HCT116 (cell line): Measurements from ENCODE around the gene FAM171A2. TPM values are rescaled to one million over a fixed set of nuclear protein-coding genes. Genes with fewer than 3 reads are reported as not detected.

Experiments used
- ATAC-seq: fragments of 200-7000 bp; cut with Tn5 transposase; 2 replicates; pipeline ENCODE4 v1.9.1; 2020; ENCODE audit warnings: mild to moderate bottlenecking, moderate library complexity
- BruUV-seq: library from RNA; stranded (reverse); fragments of 400-500 nt; replicated peaks from 2 replicates; lab custom pipeline; 2021; lab: Mats Ljungman, UMichigan
- CTCF ChIA-PET: fragments of 300-600 bp; sonication (Branson Sonifier 250); formaldehyde crosslinking; loops from one replicate; lab custom pipeline; 2021; ENCODE audit warnings: antibody characterized with exemption; lab: Charles Lee
- POLR2A ChIA-PET: fragments of 300-600, 350-600 bp; sonication (Branson Sonifier 250); formaldehyde crosslinking; loops from one replicate; lab custom pipeline; 2021; ENCODE audit warnings: antibody characterized with exemption; lab: Charles Lee
- RAD21 ChIA-PET, 2 experiments: fragments of 300-600 bp; sonication (Branson Sonifier 250); formaldehyde crosslinking; loops; one replicate each; lab custom pipeline; 2023; ENCODE audit warnings: low total read pairs in 2 of 2; ENCODE audit not compliant: uncharacterized antibody in 2 of 2, unreplicated experiment in 2 of 2, low non-redundant PET in 1 of 2; lab: Charles Lee
- DNase-seq: peaks from one replicate; pipeline ENCODE4 v3.0.0-alpha.2; 2010; ENCODE audit warnings: low read depth, low spot score
- H2AFZ ChIP-seq: fragments of 200-600 bp; shearing (Covaris generic), sonication (generic); 2 replicates; pipeline ENCODE4 v1.6.1; 2017; ENCODE audit warnings: low read depth, mixed run types, mixed read lengths, antibody characterized with exemption, low read length; ENCODE audit not compliant: poor library complexity, severe bottlenecking
- H3K27ac ChIP-seq: 2 replicates; pipeline ENCODE4 v1.5.1; 2012; ENCODE audit warnings: low read depth, low read length
- H3K27me3 ChIP-seq: fragments of 200-600 bp; sonication (generic); 2 replicates; pipeline ENCODE4 v1.6.1; 2016; ENCODE audit warnings: mixed run types, low read length, mixed read lengths; ENCODE audit not compliant: insufficient read depth
- H3K36me3 ChIP-seq, 2 experiments: fragments of 200-500 bp in 1 of 2; fragments of 200-600 bp in 1 of 2; sonication (Bioruptor generic) in 1 of 2; sonication (generic) in 1 of 2; 2 replicates each; pipeline versions ENCODE4 v1.5.1 to v1.6.1; 2014 to 2016; ENCODE audit warnings: low read length in 2 of 2, inconsistent platforms in 1 of 2, mixed read lengths in 1 of 2, mixed run types in 1 of 2; ENCODE audit not compliant: insufficient read depth in 2 of 2, control insufficient read depth in 1 of 2
- H3K4me1 ChIP-seq, 2 experiments: fragments of 200-600 bp in 1 of 2; sonication (generic) in 1 of 2; 2 replicates each; pipeline versions ENCODE4 v1.5.1 to v1.6.1; 2012 to 2017; ENCODE audit warnings: low read length in 2 of 2, inconsistent platforms in 1 of 2, mild to moderate bottlenecking in 1 of 2, mixed read lengths in 1 of 2, mixed run types in 1 of 2, moderate library complexity in 1 of 2; ENCODE audit not compliant: insufficient read depth in 2 of 2, control insufficient read depth in 1 of 2
- H3K4me2 ChIP-seq: fragments of 200-600 bp; sonication (generic); 2 replicates; pipeline ENCODE4 v1.6.1; 2017; ENCODE audit warnings: mixed run types, low read length, mixed read lengths
- H3K4me3 ChIP-seq, 2 experiments: fragments of 200-600 bp in 1 of 2; sonication (generic) in 1 of 2; replicated peaks in 1 of 2; 2 replicates each; pipeline ENCODE4 v1.5.1; 2011 to 2016; ENCODE audit warnings: low read length in 2 of 2, control low read depth in 1 of 2, low read depth in 1 of 2, mild to moderate bottlenecking in 1 of 2, mixed read lengths in 1 of 2, mixed run types in 1 of 2
- H3K79me2 ChIP-seq: fragments of 200-600 bp; sonication (generic); 2 replicates; pipeline ENCODE4 v1.6.1; 2017; ENCODE audit warnings: mild to moderate bottlenecking, mixed run types, low read length, moderate library complexity, mixed read lengths; ENCODE audit not compliant: insufficient read depth
- H3K9ac ChIP-seq: fragments of 200-600 bp; sonication (generic); 2 replicates; pipeline ENCODE4 v1.6.1; 2016; ENCODE audit warnings: low read length, mixed read lengths
- H3K9me2 ChIP-seq: fragments of 200-600 bp; sonication (generic), shearing (Covaris generic); 2 replicates; pipeline ENCODE4 v1.6.1; 2017; ENCODE audit warnings: mixed run types, mild to moderate bottlenecking, moderate library complexity; ENCODE audit not compliant: insufficient read depth
- H3K9me3 ChIP-seq, 2 experiments: fragments of 200-500 bp in 1 of 2; fragments of 200-600 bp in 1 of 2; sonication (Bioruptor generic) in 1 of 2; sonication (generic) in 1 of 2; 2 replicates each; pipeline ENCODE4 v1.6.1; 2014 to 2017; ENCODE audit warnings: low read length in 2 of 2, mixed read lengths in 2 of 2, inconsistent platforms in 1 of 2, low read depth in 1 of 2, mild to moderate bottlenecking in 1 of 2, mixed run types in 1 of 2, moderate library complexity in 1 of 2; ENCODE audit not compliant: control insufficient read depth in 1 of 2, insufficient read depth in 1 of 2
- H4K20me1 ChIP-seq: fragments of 200-600 bp; sonication (generic), shearing (Covaris generic); 2 replicates; pipeline ENCODE4 v1.6.1; 2017; ENCODE audit warnings: mixed run types, mild to moderate bottlenecking, moderate library complexity; ENCODE audit not compliant: insufficient read depth
- CBX3 ChIP-seq: IDR thresholded peaks from 2 replicates; pipeline ENCODE4 v1.6.1; 2012; ENCODE audit warnings: low read depth
- CEBPB ChIP-seq: IDR thresholded peaks from 2 replicates; pipeline ENCODE4 v1.6.1; 2012; ENCODE audit warnings: low read depth
- EGR1 ChIP-seq: IDR thresholded peaks from 2 replicates; pipeline ENCODE4 v1.6.1; 2012; ENCODE audit warnings: low read depth
- ELF1 ChIP-seq: IDR thresholded peaks from 2 replicates; pipeline ENCODE4 v1.6.1; 2012; ENCODE audit warnings: low read depth, borderline replicate concordance
- EZH2 ChIP-seq: fragments of 200-600 bp; sonication (generic); IDR thresholded peaks from 2 replicates; pipeline ENCODE4 v1.6.1; 2017; ENCODE audit warnings: antibody characterized with exemption, mixed run types
- EZH2phosphoT487 ChIP-seq: fragments of 200-600 bp; IDR thresholded peaks from 2 replicates; pipeline ENCODE4 v1.6.1; 2018; ENCODE audit warnings: antibody characterized with exemption, borderline replicate concordance
- POLR2A ChIP-seq: IDR thresholded peaks from 2 replicates; pipeline ENCODE4 v1.7.0; 2011; ENCODE audit warnings: borderline replicate concordance; ENCODE audit not compliant: insufficient read depth, insufficient read length; ENCODE audit errors: extremely low read depth
- RAD21 ChIP-seq: IDR thresholded peaks from 2 replicates; pipeline ENCODE4 v1.6.1; 2012; ENCODE audit warnings: low read depth, mild to moderate bottlenecking
- SP1 ChIP-seq: IDR thresholded peaks from 2 replicates; pipeline ENCODE4 v1.6.1; 2012; ENCODE audit warnings: low read depth
- SRF ChIP-seq: IDR thresholded peaks from 2 replicates; pipeline ENCODE4 v1.6.1; 2012; ENCODE audit warnings: low read depth
- TCF7L2 ChIP-seq: IDR thresholded peaks from 2 replicates; pipeline ENCODE4 v1.7.0; 2011; ENCODE audit warnings: borderline replicate concordance, inconsistent platforms; ENCODE audit not compliant: insufficient read depth, insufficient read length; ENCODE audit errors: extremely low read depth
- ZNF274 ChIP-seq: fragments of 200-500 bp; sonication (Bioruptor generic); IDR thresholded peaks from 2 replicates; pipeline ENCODE4 v1.6.1; 2014; ENCODE audit warnings: mild to moderate bottlenecking, low read depth, low read length, inconsistent platforms
- intact Hi-C: fragments of 100-400 bp; cut with micrococcal nuclease; formaldehyde crosslinking; loops from 2 replicates; pipeline ENCODE4 v1.10.0; 2022
- total RNA-seq: library from RNA; stranded (reverse); gene quantifications from one replicate; pipeline ENCODE4 v1.2.1, GENCODE V29; 2021; ENCODE audit not compliant: unreplicated experiment
- TF ChIP-seq, protein P1 (sequence below): IDR thresholded peaks from 2 replicates; pipeline ENCODE4 v1.6.1; 2011; ENCODE audit warnings: mild to moderate bottlenecking, low read length, moderate library complexity; ENCODE audit not compliant: insufficient replicate concordance; ENCODE audit errors: extremely low read depth

The FAM171A2 gene
- total RNA-seq, 1 experiment from 2014 or later = 18.0 TPM

DNA sequence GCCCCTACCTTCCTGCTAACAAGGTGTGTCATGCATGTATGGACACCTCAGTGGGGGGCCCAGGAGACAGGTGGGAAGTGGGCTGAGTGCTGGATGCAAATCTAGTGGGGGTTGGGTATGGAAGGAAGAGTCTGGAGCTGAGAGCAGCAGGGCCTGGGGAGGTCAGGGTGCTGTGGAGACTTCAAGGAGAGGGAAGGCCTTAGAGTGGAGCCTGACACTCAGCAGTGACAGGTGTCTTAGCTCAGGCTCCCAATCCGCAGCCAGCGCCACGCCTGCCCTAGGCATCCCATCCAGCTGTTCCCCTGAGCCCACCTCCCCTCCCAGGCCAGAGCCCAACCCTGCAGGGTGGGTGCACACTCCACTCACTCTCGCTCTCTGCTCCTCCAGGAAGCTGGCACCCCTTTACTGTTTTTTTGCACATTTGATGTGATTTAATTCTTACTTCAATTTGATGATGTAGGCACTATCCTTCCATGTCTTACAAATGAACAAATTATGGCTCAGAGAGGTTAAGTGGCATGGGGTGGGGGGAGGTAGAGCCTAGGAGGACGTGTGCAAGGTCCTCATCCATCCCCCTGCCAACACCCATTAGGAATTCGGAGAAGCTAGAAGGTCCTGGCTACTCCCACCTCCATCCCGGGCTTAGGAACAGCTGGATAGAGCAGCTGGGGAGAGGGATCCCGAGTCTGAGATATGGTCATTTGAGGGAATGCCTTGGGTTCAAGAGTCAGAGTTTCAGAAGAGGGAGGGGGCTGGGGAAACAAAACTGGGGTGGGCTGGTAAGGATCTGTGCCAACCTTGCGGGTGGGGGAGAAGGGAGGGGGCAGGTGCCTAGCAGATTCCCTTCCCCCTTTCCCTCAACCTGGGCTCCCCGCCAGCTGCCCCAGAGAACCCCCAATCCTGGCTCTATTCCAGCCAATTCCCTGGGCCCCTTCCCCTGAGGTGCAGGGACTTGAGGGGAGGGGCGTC lies 2.1 kb downstream of the FAM171A2 start:
- ATAC-seq (no peak), DNase-seq (no peak)
- Histone ChIP-seq H3K27ac (no peak overlapping the region), H3K4me3 (no peak overlapping the region), H3K9ac (no peak overlapping the region), H3K4me1 (peaks cover 7 to 27% of the 10 kb centered on the region in 2 experiments; a peak in 3 of 4 replicates), H3K36me3 (no peaks in the 10 kb centered on the region), H3K79me2 (no peaks in the 10 kb centered on the region), H3K4me2 (0 out of 2 replicates have a peak overlapping the region, but pooled peaks have one; percentile 93), H3K27me3 (no peaks in the 10 kb centered on the region), H3K9me2 (no peaks in the 10 kb centered on the region), H3K9me3 (no peaks in the 10 kb centered on the region), H2AFZ (no peak overlapping the region), H4K20me1 (no peaks in the 10 kb centered on the region)
- ChIA-PET RAD21 (no interaction called here), CTCF (interaction anchor here (1.5 to 2.0 kb wide), 2 partner anchors 10 to 151 kb away, joined by 3 to 7 read pairs; no protein-coding TSS in a partner anchor), POLR2A (no interaction called here)
- BruUV-seq = no TSS peak
- intact Hi-C loops = loop anchor here (10.0 kb wide), 1 partner anchor 457 kb away; the partner anchor contains the start of gene MPP2
- TF ChIP-seq SRF (no peak), RAD21 (no peak), ELF1 (no peak), POLR2A (no peak), EZH2 (no peak), TCF7L2 (no peak), EZH2phosphoT487 (no peak), ZNF274 (no peak), SP1 (no peak), EGR1 (no peak), CBX3 (no peak), CEBPB (no peak)
- TF ChIP-seq, protein P1, sequence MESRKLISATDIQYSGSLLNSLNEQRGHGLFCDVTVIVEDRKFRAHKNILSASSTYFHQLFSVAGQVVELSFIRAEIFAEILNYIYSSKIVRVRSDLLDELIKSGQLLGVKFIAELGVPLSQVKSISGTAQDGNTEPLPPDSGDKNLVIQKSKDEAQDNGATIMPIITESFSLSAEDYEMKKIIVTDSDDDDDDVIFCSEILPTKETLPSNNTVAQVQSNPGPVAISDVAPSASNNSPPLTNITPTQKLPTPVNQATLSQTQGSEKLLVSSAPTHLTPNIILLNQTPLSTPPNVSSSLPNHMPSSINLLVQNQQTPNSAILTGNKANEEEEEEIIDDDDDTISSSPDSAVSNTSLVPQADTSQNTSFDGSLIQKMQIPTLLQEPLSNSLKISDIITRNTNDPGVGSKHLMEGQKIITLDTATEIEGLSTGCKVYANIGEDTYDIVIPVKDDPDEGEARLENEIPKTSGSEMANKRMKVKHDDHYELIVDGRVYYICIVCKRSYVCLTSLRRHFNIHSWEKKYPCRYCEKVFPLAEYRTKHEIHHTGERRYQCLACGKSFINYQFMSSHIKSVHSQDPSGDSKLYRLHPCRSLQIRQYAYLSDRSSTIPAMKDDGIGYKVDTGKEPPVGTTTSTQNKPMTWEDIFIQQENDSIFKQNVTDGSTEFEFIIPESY = no peak
